Glutamatergic neuron (in vitro differentiated cells): ENCODE data around the gene SPINK8. TPM values are rescaled to one million over a fixed set of nuclear protein-coding genes. Genes with fewer than 3 reads are reported as not detected.

Experiments
- DNase-seq: peaks from one replicate; pipeline ENCODE4 v3.0.0; 2022
- H3K27ac Mint-ChIP-seq: one replicate; pipeline ENCODE4 v1.8.0; 2020; ENCODE audit warnings: mild to moderate bottlenecking, mixed read lengths, inconsistent platforms; ENCODE audit not compliant: unreplicated experiment
- H3K27me3 Mint-ChIP-seq: one replicate; pipeline ENCODE4 v1.8.0; 2020; ENCODE audit warnings: mild to moderate bottlenecking, moderate library complexity, mixed read lengths, inconsistent platforms; ENCODE audit not compliant: unreplicated experiment
- H3K36me3 Mint-ChIP-seq: one replicate; pipeline ENCODE4 v1.8.0; 2020; ENCODE audit warnings: mild to moderate bottlenecking, mixed read lengths, inconsistent platforms; ENCODE audit not compliant: unreplicated experiment
- H3K4me1 Mint-ChIP-seq: one replicate; pipeline ENCODE4 v1.8.0; 2020; ENCODE audit warnings: mild to moderate bottlenecking, low read depth, mixed read lengths, inconsistent platforms; ENCODE audit not compliant: unreplicated experiment
- H3K4me3 Mint-ChIP-seq: one replicate; pipeline ENCODE4 v1.8.0; 2020; ENCODE audit warnings: mild to moderate bottlenecking, mixed read lengths, inconsistent platforms; ENCODE audit not compliant: unreplicated experiment
- H3K9me3 Mint-ChIP-seq: one replicate; pipeline ENCODE4 v1.8.0; 2020; ENCODE audit warnings: mild to moderate bottlenecking, moderate library complexity, mixed read lengths, inconsistent platforms; ENCODE audit not compliant: unreplicated experiment
- total RNA-seq: library from RNA; stranded (reverse); fragmentation: NEBNext Ultra II Directional; extraction: Animal tissue kit (Norgen Biotek cat#: 25700); gene quantifications from one replicate; pipeline ENCODE4 v1.2.1, GENCODE V29; 2021; ENCODE audit not compliant: unreplicated experiment
- TF ChIP-seq, protein P1 (sequence below): fragments of 200-600 bp; sonication (generic); IDR thresholded peaks from one replicate; pipeline ENCODE4 v1.5.0; 2021; ENCODE audit not compliant: partially characterized antibody, unreplicated experiment

Gene SPINK8
- total RNA-seq, 1 donor from 2014 or later: not detected

DNA sequence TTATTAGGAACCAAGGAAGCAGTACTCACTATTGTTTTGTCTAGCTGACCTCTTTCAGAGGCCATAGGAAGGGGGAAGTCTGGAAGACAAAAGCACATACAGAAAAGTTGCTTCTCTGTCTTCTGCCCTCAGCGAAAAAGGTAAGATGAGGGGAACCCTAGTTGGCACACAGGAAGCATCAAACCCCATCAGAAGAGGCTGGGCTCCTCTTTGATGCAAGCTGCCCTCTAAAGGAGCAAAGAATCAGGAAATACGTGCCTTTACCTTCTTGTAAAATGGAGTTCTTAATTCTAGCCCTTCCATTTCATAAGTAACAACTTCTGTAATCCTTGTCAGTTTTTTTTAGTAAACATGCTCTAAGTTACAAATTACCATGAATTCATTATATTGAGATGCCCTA, 12.5 kb downstream of the SPINK8 start:
- DNase-seq: no peak
- Mint-ChIP-seq H3K4me1 (no peaks in the 10 kb centered on the region), H3K4me3 (no peak overlapping the region), H3K27ac (no peak overlapping the region), H3K27me3 (peaks cover 1% of the 10 kb centered on the region), H3K36me3 (peaks cover 5% of the 10 kb centered on the region), H3K9me3 (no peaks in the 10 kb centered on the region)
- TF ChIP-seq, protein P1, sequence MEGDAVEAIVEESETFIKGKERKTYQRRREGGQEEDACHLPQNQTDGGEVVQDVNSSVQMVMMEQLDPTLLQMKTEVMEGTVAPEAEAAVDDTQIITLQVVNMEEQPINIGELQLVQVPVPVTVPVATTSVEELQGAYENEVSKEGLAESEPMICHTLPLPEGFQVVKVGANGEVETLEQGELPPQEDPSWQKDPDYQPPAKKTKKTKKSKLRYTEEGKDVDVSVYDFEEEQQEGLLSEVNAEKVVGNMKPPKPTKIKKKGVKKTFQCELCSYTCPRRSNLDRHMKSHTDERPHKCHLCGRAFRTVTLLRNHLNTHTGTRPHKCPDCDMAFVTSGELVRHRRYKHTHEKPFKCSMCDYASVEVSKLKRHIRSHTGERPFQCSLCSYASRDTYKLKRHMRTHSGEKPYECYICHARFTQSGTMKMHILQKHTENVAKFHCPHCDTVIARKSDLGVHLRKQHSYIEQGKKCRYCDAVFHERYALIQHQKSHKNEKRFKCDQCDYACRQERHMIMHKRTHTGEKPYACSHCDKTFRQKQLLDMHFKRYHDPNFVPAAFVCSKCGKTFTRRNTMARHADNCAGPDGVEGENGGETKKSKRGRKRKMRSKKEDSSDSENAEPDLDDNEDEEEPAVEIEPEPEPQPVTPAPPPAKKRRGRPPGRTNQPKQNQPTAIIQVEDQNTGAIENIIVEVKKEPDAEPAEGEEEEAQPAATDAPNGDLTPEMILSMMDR: no peak

DNA sequence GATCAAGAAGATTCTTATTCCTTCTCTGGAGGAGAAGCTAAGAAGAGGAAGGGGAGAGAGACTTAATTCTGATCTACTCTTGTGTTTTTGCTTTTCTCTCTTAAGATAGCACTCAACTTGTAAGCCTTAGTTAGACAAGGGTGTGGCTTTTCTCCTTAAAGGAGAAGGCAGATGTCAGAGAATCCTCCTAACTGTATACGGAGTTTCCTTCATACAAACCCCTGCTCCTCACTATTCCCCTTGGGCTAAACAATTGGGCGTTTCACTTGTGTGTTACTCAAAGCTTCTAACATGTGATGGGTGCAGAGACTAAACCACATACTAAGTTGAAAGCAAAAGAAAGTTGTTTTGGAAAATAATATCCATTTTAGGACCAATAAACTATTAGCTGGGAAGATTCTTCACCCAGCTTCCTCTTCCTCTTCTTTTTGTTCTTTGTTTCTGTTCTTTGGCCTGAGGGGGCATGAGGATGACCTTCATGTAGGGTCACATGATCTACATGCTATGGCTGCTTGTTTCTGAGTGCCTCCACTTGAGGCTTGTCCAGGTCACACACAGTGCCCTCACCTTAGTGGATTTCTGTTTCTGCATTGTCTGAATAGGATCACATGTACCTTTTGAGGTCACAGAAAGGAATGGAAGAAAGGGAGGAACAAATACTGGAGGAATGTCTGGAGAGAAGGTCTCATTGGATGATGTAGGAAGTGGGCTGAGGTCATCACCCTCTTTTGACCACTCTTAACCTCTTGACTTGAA, 14.6 kb downstream of the SPINK8 start:
- peaks cover 1% of the 10 kb centered on the region for H3K27me3 Mint-ChIP-seq
- no peak overlapping the region for H3K4me3 Mint-ChIP-seq
- DNase-seq: no peak
- no peak overlapping the region for H3K27ac Mint-ChIP-seq
- peaks cover 2% of the 10 kb centered on the region for H3K9me3 Mint-ChIP-seq
- no peaks in the 10 kb centered on the region for H3K4me1 Mint-ChIP-seq
- H3K36me3 Mint-ChIP-seq: peaks cover 6% of the 10 kb centered on the region
- TF ChIP-seq, protein P1: no peak

DNA sequence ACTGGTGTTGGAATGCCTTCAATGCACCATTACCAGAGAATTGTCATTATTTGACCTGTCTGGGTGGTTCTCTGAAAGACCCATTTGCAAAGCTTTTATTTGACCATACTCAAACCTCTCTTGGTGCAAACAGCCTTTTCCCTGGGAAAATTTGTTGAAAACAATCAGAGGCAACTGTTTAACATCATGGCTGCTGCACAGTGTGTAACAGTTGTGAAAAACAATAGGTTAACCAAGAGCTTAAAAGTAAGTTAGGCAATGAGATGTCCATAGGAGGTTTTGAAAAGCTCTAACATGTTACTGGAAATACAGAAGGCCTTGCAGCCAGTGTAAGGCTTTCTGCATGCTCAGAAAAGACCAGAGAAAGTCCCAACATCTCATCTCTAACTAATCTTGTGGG, 18.9 kb downstream of the SPINK8 start:
- H3K4me3 Mint-ChIP-seq: no peak overlapping the region
- H3K4me1 Mint-ChIP-seq: no peaks in the 10 kb centered on the region
- H3K9me3 Mint-ChIP-seq: peaks cover 2% of the 10 kb centered on the region
- TF ChIP-seq, protein P1: no peak
- H3K27me3 Mint-ChIP-seq: no peaks in the 10 kb centered on the region
- no peak overlapping the region for H3K27ac Mint-ChIP-seq
- no peak for DNase-seq
- H3K36me3 Mint-ChIP-seq: peaks cover 6% of the 10 kb centered on the region

DNA sequence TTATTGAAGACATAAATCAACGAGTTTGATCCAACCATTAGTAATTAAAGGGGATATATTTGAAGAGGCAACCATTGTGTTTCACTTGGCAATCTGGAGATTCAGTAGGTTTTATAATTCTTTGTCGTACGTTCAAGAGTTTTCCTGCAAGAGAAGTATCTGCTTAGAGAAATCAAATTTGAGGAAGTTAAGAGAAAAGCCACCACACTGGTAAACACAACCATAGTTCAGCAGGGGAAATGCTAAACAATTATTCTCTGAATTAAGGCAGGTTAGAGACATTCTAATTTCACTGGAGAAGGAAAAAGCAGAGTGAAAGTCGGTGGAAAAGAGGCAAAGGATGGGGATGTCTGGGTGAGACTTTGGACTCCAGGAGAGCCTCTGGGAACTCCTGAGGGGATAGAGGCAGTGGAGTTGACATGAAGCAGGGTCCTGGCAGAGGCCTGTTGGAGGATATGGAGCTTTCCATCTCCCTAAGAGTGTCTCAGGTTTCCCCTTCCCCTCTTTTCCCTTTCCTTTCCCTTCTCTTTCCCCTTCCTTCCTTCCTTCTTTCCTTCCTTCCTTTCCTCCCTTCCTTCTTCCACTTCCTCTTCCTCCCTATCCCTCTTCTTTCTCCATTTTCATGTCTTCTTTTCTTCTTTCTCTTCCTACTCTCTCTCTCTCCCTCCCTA, 26.5 kb downstream of the SPINK8 start:
- TF ChIP-seq, protein P1: no peak
- H3K27me3 Mint-ChIP-seq: peaks cover 2% of the 10 kb centered on the region
- peaks cover 3% of the 10 kb centered on the region for H3K9me3 Mint-ChIP-seq
- H3K4me3 Mint-ChIP-seq: no peak overlapping the region
- H3K36me3 Mint-ChIP-seq: no peaks in the 10 kb centered on the region
- no peak overlapping the region for H3K27ac Mint-ChIP-seq
- peaks cover 5% of the 10 kb centered on the region for H3K4me1 Mint-ChIP-seq
- DNase-seq: no peak

DNA sequence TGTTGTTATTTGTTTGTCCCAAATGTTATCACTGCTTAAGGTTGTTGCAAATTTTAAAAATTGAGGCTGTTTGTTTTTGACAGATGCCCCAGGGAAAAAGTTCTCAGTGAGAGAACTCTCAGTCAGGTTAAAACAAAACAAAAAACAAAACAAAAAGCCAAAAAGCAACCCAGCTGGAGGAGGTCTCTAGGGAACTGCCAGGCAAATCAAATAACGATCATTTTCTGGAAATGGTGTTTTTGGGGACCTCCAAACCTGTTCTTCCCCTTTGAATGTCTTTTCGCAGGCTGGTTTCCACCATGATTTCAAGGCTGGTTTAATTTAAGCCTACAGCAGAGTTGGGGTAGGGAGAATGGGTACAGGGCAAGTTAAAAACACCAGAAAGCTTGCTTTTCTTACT, 27.2 kb downstream of the SPINK8 start:
- Mint-ChIP-seq H3K4me1 (peaks cover 7% of the 10 kb centered on the region), H3K9me3 (peaks cover 7% of the 10 kb centered on the region), H3K4me3 (no peak overlapping the region), H3K36me3 (no peaks in the 10 kb centered on the region), H3K27me3 (peaks cover 6% of the 10 kb centered on the region), H3K27ac (no peak overlapping the region)
- no peak for DNase-seq
- TF ChIP-seq, protein P1: no peak
